Measurements from ENCODE around the gene ZNF778. TPM values are rescaled to one million over a fixed set of nuclear protein-coding genes. Genes with fewer than 3 reads are reported as not detected.

ZNF778 gene
- polyA plus RNA-seq, 1 of the 3 experiments (the other 2 are of a cell fraction), result 10.8 TPM

- H4K20me1 ChIP-seq (ENCODE audit: insufficient read depth), result peaks cover 23% of the 10 kb centered on the region
- no peaks in the 10 kb centered on the region for H3K4me1 ChIP-seq (ENCODE audit: control insufficient read depth in 1 of 2, insufficient read depth in 2 of 2, low read depth in 1 of 2, low read length in 1 of 2)
- H3K4me3 ChIP-seq (ENCODE audit: low read depth in 2 of 2, low read length in 1 of 2), result no peak overlapping the region
- peaks cover 27% of the 10 kb centered on the region for H3K79me2 ChIP-seq (ENCODE audit: insufficient read depth)
- POLR2A ChIA-PET, result no interaction called here
- no peak overlapping the region for H3K27ac ChIP-seq (ENCODE audit: low read depth in 2 of 2, low read length in 1 of 2)
- DNase-seq, result no peak
- peaks cover 18 to 71% of the 10 kb centered on the region in 2 experiments for H3K36me3 ChIP-seq (replicated peaks in 1 of 2; ENCODE audit: control insufficient read depth in 1 of 2, insufficient read depth in 2 of 2, low read length in 1 of 2)
- no peak for TF ChIP-seq ZBTB33 (IDR thresholded peaks at IDR 0.05; ENCODE audit: borderline replicate concordance, low read depth)
- no peak for TF ChIP-seq RFX5 (IDR thresholded peaks at IDR 0.05; ENCODE audit: low read length)
- TF ChIP-seq SIN3A (IDR thresholded peaks at IDR 0.05; ENCODE audit: borderline replicate concordance, low read depth, low read length), result no peak
- no peak for TF ChIP-seq MEF2A (IDR thresholded peaks at IDR 0.05; ENCODE audit: borderline replicate concordance, low read depth)
- no peak for TF ChIP-seq REST (IDR thresholded peaks at IDR 0.05; ENCODE audit: low read depth, low read length)
- no peak for TF ChIP-seq NFIC (IDR thresholded peaks at IDR 0.05; ENCODE audit: borderline replicate concordance)
- H3K4me2 ChIP-seq, result no peak overlapping the region
- H3K9ac ChIP-seq, result no peak overlapping the region
- 100% methylated on average over 1 of the region's 9 CpGs for WGBS (ENCODE audit: low lambda C conversion rate)
- CTCF ChIA-PET, result interaction anchor here (1.7 kb wide), 1 partner anchor 12 kb away, joined by 7 read pairs; no protein-coding TSS in a partner anchor
- H3K27me3 ChIP-seq (ENCODE audit: insufficient read depth), result no peaks in the 10 kb centered on the region
- no peak overlapping the region for H2AFZ ChIP-seq (ENCODE audit: low read depth)
- H3F3A ChIP-seq (replicated peaks; ENCODE audit: insufficient read depth), result no peaks in the 10 kb centered on the region
- no peaks in the 10 kb centered on the region for H3K9me2 ChIP-seq
- no peaks in the 10 kb centered on the region for H3K9me3 ChIP-seq
Observed at GRCh38 chr16:89277049-89277448, 59.5 kb downstream of the ZNF778 start.

- Histone ChIP-seq H3K9ac (no peak overlapping the region), H3K27me3 (ENCODE audit: insufficient read depth) (no peaks in the 10 kb centered on the region), H3K9me2 (no peaks in the 10 kb centered on the region), H3K4me1 (ENCODE audit: control insufficient read depth in 1 of 2, insufficient read depth in 2 of 2, low read depth in 1 of 2, low read length in 1 of 2) (no peaks in the 10 kb centered on the region), H3F3A (replicated peaks; ENCODE audit: insufficient read depth) (no peaks in the 10 kb centered on the region), H3K9me3 (no peaks in the 10 kb centered on the region), H3K36me3 (replicated peaks in 1 of 2; ENCODE audit: control insufficient read depth in 1 of 2, insufficient read depth in 2 of 2, low read length in 1 of 2) (peaks cover 15 to 74% of the 10 kb centered on the region in 2 experiments), H3K4me2 (no peak overlapping the region), H3K27ac (ENCODE audit: low read depth in 2 of 2, low read length in 1 of 2) (no peak overlapping the region), H3K4me3 (ENCODE audit: low read depth in 2 of 2, low read length in 1 of 2) (no peak overlapping the region), H3K79me2 (ENCODE audit: insufficient read depth) (peaks cover 20% of the 10 kb centered on the region), H4K20me1 (ENCODE audit: insufficient read depth) (peaks cover 18% of the 10 kb centered on the region; the same call in 1 of the 2 replicates), H2AFZ (ENCODE audit: low read depth) (no peak overlapping the region)
- ChIA-PET POLR2A (no interaction called here), CTCF (interaction anchor here (1.7 kb wide), 1 partner anchor 12 kb away, joined by 7 read pairs; no protein-coding TSS in a partner anchor)
- DNase-seq, result no peak
- WGBS (ENCODE audit: low lambda C conversion rate), result 91% methylated on average over 25 of the region's 33 CpGs
- TF ChIP-seq EZH2phosphoT487 (IDR thresholded peaks at IDR 0.05; ENCODE audit: borderline replicate concordance, low read depth) (no peak), USF1 (IDR thresholded peaks at IDR 0.05; ENCODE audit: borderline replicate concordance, low read depth) (no peak), JUND (IDR thresholded peaks at IDR 0.05) (no peak)
Observed at GRCh38 chr16:89277641-89278341, 60.3 kb downstream of the ZNF778 start.
